Hematopoietic multipotent progenitor cell (in vitro differentiated cells): ENCODE measurements around the gene FAM184A. TPM values are rescaled to one million over a fixed set of nuclear protein-coding genes. Genes with fewer than 3 reads are reported as not detected.
"Not testable (repeated sequence)": the region's sequence is repeated elsewhere in the genome, so short reads cannot be mapped to it uniquely, and the experiment has no call there.

Experiments
- DNase-seq, 3 donors: peaks; one replicate each; pipeline ENCODE4 v3.0.0-alpha.2; 2011 to 2015; ENCODE audit warnings: low read depth in 2 of 3, low spot score in 2 of 3
- total RNA-seq: library from RNA; depleted of rRNA; stranded (reverse); fragments of >200 nt; gene quantifications from one replicate; pipeline ENCODE4 v1.2.3, GENCODE V29; 2012

Gene FAM184A, protein sequence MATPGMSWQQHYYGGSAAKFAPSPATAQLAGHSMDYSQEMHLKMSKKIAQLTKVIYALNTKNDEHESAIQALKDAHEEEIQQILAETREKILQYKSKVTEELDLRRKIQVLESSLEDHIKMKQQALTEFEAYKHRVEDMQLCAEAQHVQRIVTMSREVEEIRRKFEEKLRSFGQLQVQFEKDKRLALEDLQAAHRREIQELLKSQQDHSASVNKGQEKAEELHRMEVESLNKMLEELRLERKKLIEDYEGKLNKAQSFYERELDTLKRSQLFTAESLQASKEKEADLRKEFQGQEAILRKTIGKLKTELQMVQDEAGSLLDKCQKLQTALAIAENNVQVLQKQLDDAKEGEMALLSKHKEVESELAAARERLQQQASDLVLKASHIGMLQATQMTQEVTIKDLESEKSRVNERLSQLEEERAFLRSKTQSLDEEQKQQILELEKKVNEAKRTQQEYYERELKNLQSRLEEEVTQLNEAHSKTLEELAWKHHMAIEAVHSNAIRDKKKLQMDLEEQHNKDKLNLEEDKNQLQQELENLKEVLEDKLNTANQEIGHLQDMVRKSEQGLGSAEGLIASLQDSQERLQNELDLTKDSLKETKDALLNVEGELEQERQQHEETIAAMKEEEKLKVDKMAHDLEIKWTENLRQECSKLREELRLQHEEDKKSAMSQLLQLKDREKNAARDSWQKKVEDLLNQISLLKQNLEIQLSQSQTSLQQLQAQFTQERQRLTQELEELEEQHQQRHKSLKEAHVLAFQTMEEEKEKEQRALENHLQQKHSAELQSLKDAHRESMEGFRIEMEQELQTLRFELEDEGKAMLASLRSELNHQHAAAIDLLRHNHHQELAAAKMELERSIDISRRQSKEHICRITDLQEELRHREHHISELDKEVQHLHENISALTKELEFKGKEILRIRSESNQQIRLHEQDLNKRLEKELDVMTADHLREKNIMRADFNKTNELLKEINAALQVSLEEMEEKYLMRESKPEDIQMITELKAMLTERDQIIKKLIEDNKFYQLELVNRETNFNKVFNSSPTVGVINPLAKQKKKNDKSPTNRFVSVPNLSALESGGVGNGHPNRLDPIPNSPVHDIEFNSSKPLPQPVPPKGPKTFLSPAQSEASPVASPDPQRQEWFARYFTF
- total RNA-seq: 0.27 TPM

DNA sequence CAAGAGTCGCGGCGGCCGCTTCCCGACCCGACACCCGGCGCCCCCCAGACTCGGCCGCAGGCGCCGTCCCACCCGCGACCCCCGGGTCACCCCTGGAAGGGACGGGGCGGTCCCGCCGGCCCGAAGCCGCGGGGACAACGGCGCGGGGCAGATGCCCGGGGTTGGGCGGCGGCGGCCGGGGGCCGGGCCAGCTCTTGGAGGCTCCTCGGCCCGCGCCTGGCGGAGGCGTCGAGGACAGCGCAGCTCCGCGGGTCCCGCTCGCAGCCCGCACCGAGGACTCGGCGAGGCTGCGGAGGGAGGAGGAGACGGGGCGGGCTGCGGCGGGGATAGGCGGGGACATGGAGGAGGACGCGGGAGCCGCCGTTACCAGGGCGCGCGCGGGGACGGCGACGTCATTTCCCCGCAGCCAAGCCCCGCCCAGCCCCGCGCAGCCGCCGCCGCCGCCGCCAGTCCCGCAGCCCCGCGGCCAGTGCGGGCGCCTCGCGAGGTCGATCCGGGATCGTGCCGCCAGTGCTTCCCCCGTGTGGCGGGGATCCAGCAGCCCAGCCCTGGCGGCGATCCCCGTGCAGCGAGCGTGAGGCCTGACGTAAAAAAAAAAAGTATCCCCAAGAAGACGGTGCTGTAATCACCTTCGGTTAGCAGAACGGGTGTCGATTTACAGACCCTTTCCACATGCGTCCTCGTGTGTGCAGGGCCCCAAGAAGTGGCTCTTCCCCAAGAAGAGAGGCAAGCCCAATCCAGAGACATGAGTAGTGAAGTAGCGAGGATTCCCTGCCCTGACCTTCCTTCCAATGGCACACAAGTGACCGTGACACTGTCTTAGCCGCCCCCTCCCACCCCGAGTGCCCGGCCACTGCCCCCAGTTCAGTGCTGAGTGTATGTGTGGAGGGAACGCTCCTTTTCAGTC, at the start of gene FAM184A:
Gene FAM184A (minus strand): TSS at position 289 of the 907 bp plus-strand sequence. CDS start 365 bp downstream, outside the sequence.
- peak; percentile 61 to 83 (median 82) for DNase-seq

DNA sequence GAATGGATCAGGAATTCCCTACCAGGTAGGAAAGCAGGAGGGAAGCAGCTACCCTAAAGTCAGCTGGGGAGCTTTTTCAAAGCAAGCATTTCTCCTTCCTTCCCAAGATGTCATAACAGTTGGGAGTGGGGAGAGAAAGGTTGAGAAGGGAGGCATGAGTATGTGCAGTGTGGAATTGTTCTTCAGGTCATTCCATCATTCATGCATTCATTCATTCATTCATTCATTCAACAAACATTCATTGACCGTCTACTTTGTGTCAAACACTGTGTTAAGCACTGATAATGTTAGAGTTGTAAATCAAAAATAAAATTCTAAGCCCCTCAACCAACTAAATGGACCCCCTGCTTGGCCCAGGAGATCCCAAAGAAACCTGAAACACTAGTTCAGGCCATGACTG, 49.2 kb upstream of the FAM184A start:
- DNase-seq: no peak

DNA sequence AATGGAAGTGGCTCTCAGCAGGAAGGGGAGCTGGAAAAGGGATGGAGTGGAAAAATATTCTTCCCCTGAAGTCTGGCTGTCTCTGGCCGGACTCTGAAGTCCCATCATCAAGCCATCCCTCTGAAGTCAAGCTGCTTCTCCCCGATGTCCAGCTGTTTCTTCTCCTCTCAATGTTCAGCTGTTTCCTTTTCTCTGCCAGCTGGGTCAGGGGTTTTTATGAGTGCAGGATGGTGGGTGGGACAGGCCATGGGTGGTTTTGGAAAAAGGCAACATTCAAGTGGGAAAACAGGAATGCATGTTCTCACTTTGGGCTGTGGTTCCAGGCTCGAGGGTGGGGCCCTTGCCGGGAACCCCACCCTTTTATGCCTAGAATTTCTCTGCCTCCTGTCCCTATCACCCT, 48.4 kb upstream of the FAM184A start:
- DNase-seq: no peak

DNA sequence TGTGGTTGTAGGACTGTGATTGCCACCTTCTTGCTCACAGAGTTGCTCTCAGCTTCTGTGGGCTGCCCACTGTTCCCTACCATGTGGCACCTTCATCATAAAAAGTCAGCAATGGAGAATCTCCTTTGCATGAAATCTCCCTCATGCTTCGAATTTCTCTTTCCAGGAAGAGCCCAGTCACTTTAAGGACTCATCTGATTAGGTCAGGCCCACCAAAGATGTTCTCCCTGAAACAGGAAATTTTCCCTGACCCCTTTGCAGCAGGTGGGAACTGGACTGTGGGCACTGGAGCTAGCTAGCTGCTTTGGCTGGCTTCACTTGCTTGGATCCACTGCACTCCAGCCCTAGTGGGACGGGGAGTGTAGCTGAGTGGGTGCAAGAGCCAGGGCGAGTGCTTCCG, 47.7 kb upstream of the FAM184A start:
- no peak for DNase-seq

DNA sequence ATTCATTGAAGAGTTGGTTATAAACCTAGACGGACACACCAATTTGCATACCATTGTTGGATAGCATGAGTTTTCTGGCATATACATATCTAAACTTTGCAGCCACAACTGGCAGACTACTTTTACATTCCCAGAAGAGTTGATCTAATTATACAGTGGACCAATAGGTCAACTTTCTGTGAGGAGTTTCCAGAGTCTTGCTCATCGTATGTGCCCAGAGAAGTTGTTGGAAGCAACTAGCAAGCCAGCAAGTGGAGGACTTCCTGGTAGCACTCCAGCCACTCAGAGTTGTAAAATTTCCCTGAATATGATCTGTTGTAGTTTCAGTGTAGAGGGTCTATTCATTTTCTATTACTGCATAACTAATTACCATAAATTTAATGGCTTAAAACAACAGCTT, 47.1 kb upstream of the FAM184A start:
- no peak for DNase-seq

DNA sequence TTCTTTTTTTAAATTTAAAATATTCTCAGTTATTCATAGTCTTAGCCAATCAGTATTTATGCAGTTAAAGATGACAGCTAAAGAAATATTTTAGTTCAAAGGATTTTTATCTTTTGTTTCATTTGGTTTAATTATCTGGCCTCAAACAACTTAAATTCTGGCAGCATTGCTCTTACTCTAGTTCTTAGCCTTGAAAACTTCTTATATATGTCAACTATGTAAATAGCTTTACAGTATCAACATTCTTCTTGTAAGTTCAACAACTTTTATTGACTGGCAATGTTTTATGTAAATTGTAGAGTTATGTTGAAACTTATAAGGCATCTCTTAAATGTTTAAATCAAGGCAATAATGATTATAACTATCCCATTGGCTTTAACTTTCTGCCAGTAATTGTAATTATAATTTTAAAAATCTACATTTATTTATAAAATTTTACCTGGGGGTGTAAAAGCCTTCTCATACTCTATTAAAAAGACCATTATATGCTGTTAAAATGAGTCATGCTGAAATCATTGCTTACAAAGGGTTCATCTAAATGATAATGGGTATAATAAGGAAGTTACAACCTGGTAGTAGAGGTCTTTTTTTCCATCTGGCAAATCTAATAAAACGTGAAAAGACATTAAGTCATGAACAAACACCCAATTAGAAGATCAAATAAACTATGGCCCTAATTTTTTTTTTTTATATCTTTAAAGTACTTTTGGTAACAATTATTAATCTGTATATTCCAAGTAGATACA, 45.8 kb upstream of the FAM184A start:
- no peak for DNase-seq

DNA sequence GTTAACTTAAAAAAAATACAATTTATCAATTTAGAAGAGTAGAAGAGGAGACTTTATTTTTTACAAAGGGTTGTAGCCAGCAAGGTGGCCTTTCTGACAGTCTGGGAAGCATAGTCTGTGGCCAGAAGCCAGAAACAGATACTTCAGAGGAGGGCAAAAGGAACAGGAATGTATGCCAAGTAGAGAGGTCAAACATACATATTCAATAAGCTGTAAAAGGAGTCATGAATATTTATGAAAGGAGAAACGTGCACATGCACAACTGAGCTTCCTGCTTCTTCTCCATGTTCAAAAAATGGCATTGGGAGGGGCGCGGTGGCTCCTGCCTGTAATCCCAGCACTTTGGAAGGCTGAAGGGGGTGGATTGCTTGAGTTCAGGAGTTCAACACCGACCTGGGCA, 43.9 kb upstream of the FAM184A start:
- DNase-seq: no peak

DNA sequence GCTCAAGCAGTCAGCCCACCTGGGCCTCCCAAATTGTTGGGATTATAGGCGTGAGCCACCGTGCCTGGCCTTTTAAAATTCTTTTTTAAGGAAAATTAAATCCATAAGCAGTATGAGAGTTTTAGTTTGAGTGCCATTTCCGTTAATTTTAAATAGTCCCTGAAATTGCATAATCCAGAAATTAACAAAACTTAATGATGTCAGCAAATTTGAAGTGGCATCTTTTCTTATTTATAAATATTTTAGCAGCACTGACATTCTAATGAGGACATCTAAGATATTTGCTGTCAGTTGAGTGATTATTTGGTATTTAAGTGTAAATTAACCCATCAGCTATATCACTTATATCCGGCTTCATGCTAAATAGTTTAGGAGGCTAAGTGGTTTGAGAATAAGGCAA, 42.9 kb upstream of the FAM184A start:
- no peak for DNase-seq

DNA sequence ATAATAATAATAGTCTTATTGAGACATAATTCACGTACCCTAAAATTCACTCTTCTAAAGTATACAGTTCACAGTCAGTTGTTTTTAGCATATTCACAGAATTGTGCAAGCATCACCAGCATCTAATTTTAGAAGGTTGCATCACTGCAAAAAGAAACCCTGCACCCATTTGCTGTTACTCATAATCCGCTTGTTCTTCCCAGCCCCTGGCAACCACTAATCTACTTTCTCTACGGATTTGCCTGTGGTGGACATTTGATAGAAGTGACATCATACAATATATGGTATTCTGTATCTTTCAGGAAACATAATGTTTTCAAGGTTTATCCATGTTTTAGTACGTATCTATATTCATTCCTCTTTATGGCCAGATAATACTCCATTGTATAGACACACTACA, 41.5 kb upstream of the FAM184A start:
- no peak for DNase-seq

DNA sequence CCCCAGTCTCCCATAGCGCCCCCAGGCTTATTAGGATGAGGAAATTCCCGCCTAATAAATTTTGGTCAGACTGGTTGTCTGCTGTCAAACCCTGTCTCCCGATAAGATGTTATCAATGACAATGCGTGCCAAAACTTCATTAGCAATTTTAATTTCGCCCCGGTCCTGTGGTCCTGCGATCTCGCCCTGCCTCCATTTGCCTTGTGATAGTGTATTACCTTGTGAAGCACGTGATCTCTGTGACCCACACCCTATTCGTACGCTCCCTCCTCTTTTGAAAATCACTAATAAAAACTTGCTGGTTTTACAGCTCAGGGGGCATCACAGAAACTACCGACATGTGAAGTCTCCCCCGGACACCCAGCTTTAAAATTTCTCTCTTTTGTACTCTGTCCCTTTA, 40.6 kb upstream of the FAM184A start:
- not testable (repeated sequence) for DNase-seq

DNA sequence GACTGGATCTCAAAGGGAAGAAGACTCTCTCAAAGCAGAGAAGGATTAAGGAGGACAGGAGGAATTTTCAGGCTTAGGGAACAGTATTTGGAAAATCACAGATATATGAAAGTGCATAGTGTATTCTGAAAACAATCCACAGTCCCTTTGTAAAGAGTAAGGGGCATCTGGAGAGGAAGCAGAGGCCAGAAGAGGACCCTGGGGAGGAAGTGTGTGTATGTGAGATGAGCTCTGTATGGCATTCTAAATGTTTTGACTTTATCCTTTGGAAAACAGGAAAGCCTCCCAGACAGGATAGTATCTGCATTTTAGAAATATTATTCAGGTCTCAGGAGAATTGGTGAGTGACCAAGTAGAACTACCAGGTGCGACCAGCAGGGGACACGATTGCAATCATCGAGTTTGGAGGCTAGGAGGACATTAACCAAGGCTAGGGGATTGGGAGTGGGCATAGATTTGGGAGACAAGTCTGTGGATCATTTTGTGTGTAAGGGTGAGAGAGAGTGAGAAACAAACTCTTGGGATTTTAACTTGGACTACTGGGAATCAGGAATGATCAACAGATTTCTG, 38.3 kb upstream of the FAM184A start:
- DNase-seq: no peak

DNA sequence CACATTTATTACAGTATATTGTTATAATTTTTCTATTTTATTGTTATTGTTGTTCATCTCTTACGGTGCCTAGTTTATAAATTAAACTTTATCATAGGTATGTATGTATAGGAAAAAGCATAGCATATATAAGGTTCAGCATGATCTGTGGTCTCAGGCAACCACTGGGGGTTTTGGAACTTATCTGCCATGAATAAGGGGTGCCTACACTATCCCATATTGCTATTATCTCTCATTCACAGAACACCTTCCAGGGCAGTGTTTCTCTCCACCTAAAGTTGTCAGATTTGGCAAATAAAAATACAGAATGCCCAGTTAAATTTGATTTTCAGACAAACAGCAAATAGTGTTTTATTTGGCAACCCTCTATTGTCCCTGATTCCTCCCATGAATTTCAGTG, 35.5 kb upstream of the FAM184A start:
- no peak for DNase-seq

DNA sequence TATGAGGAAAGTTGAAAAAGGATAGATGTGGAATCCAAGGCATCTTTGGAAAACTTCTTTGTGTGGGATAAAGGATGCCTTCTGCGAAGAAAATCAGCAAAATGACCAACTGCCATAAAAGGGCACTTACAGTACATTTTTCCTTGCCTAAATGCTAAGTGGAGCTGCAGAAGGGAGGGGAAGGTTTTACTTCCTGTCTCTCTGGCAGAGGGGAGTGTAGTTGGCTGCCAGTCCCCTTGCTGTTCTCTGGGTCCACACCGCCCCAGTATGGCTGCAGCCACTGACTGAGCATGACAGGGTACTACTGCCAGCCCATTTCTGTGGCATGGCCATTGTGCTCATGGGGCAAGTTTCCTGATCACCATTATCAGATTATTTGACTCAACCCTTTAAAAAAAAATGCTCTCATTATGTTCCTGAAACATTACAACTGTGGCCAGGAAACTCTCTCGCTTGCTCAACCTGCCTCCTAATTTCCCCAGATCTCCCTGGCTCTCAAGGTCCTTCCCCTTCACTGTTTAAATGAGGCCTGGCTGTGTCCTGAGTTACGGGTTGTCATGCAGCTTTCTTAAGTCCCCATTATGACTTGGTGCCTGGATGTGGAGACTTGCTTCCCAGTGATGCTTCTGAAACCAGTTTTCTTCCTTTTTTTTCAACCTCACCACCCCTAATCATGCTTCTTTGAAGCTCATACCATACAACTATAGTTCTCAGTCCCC, 34.5 kb upstream of the FAM184A start:
- DNase-seq: no peak

DNA sequence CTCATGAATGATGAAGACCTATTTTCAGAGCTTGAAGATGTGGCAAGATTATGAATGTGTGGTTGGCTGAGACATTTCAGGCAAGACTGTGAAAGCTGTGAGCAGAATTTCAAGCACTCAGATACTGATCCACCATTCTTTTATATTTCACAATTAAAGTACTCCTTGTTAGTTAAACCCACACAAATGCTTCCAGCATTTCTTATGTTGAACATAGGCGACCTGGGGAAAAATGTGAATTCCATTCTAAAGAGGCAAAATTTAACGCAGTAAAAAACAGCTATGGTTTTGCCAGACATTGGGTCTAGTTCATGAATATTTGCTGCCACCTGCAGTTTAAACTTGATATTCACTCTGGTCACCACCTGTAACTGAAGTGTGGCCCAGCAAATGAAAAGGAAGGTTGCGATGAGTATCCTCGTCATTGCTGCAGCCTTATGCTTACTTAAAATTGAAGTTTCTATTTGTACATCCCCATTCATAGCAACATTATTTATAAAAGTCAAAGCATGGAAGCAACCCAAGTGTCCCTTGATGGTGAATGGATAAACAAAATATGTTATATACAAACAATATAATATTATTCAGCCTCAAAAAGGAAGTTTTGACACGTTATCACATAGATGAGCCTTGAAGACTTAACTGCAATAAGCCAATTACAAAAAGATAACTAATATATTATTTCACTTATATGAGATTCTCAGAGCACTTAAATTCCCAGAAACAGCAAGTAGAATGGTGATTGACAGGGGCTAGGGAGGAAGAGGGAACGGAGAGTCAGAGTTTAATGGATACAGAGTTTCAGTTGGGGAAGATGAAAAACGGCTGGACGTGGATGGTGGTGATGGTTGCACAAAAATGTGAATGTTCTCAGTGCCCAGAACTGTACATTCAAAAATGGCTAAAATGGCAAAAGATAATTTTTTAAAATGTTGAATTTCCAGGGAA, 32.4 kb upstream of the FAM184A start:
- peak; percentile 42 to 80 (median 58) for DNase-seq

DNA sequence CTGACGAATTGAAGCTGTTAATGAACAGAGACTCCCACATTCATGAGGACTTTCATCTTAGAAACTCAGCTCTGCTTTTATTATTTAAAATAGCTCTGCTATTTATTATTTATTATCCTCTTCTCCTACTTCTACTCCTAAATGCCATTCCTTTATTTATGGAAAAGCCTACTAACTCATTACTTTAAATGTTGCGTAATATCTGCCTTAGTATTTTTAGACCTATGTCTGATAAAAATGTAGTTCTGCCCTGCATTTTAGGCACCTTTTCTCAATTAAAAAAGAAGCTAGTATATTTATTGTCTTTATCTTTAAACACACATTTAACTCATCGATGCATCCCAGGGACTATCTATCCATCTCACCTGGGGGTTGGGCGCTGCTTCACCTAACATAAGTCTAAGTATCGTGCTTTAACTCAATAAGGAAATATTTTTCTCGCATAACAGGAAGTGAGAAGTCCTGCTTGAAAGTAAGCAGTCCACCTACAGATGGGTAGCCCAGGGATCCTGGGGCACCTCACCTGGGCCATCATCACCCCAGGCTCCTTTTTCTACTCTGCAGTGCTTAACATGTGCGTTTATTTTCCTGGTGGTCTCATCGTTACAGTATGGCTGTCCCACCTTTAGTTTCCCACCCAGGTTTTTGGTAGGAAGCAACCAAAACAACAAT, 31.3 kb upstream of the FAM184A start:
- DNase-seq: no peak

DNA sequence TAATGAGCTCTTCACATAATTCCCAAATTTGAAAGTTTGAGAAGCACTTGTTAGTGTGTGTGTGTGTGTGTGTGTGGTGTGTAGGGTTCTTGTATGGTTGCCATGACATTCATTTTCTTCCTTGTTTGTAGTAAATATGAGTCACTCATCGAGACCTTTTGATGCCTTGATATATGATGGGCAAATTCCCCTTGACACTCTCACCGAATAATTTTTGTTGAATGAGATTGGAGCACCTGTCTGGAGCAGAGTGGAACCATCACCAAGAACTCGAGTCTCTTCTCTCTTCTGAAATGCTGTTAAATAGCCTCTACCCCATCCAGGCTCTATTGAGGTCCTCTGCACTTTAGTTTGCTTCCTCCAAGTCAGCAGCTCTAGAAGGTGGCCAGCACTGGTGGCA, 29.6 kb upstream of the FAM184A start:
- no peak for DNase-seq

DNA sequence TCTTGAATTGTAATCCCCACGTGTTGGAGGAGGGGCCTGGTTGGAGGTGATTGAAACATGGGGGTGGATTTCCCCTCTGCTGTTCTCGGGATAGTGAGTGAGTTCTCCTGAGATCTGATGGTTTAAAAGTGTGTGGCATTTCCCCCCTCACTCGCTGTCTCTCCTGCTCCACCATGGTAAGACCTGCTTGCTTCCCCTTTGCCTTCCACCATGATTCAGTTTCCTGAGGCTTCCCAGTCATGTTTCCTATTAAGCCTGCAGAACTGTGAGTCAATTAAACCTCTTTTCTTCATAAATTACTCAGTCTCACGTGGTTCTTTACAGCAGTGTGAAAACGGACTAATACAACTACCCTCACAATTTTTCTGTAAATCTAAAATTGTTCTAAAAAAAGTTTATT, 26.8 kb upstream of the FAM184A start:
- no peak for DNase-seq
